ENCODE measurements around the gene KRTAP4-3.
"Not testable (repeated sequence)": the region's sequence is repeated elsewhere in the genome, so short reads cannot be mapped to it uniquely, and the experiment has no call there.

Gene KRTAP4-3

DNA sequence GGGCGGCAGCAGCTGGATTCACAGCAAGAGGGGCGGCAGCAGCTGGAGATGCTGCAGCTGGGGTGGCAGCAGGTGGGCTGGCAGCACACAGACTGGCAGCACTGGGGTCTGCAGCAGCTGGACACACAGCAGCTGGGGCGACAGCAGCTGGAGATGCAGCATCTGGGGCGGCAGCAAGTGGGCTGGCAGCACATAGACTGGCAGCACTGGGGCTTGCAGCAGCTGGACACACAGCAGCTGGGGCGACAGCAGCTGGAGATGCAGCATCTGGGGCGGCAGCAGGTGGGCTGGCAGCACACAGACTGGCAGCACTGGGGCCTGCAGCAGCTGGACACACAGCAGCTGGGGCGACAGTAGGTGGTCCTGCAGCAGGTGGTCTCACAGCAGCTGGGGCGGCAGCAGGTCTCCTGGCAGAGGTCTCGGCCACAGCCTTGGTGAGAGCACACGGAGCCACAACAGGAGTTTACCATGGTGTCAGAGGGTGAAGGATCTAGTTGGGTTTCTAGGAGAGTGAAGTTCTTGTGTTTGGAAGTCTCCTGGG is 50.1 kb downstream of the KRTAP4-3 start, which contains the start of gene KRTAP4-11:
Gene KRTAP4-11, minus strand, starts transcription at position 528 of the 541 bp plus-strand sequence. Its CDS starts 58 bp downstream, at position 470.
- DNase-seq (ENCODE audit: low read depth) = not testable (repeated sequence)
